ENCODE data around the gene PRKCA.

- no peak for TF ChIP-seq CTCF (IDR thresholded peaks at IDR 0.05; ENCODE audit: low read depth, low read length)
- no peak for TF ChIP-seq EZH2phosphoT487 (IDR thresholded peaks at IDR 0.05; ENCODE audit: low read depth)
Observed at GRCh38 chr17:66829386-66829864, 527.0 kb downstream of the PRKCA start.
